GM23248 (cell line): ENCODE data around the gene SEMA3F.

Experiments used
- EZH2 ChIP-seq: fragments of 200-600 bp; sonication (generic); IDR thresholded peaks from 2 replicates; pipeline ENCODE4 v1.6.1; 2018; ENCODE audit warnings: antibody characterized with exemption, mild to moderate bottlenecking; ENCODE audit not compliant: insufficient read depth, poor library complexity, severe bottlenecking
- EZH2phosphoT487 ChIP-seq: fragments of 200-600 bp; sonication (generic); IDR thresholded peaks from 2 replicates; pipeline ENCODE4 v1.6.1; 2018; ENCODE audit warnings: antibody characterized with exemption, moderate library complexity, mild to moderate bottlenecking, low read depth; ENCODE audit not compliant: insufficient read depth

DNA sequence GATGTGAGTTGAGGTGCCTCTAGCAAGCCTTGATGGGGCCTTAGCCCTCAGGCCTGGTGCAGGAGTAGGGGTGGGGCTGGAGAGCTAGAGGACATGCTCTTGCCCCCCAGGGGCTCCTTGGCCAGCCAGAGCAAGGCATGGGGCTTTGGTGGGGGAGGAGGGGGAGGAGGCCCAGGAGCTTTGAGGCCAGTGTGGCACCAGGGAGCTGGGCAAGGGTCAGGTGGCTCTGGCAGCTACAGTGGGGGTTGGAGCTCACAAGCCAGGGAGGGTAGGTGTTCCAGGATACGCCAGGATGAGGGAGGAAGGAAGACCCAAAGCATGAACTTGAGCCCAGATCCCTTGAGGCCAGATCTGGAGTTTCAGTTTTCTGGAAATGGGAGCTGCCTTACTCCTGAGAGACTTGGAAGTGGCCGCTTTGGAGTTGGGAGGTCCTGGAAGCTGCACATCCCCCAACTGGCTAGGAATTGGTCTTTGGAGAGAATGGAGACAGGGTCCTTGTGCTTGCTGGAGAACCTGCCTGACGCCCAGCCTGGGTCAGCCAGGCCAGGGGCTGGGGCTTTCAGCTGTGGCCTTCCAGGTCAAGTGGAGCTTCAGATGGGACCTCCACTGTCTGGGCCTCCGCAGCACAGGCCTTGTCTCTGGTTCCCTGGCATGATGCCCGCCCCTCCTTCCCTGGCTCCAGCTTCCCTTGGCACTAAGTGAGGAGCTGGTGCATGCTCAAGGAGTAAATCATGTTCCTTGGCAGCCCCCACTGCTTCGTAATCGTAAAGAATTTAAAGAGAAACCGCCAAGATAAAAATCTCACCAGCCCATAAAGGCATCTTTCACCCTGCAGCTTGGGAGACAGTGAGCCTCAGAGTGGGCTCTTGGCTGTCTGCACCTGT, 8.7 kb downstream of the SEMA3F start:
- TF ChIP-seq EZH2 (no peak), EZH2phosphoT487 (no peak)
